ENCODE measurements around the gene METTL4. TPM values are rescaled to one million over a fixed set of nuclear protein-coding genes. Genes with fewer than 3 reads are reported as not detected.
A peak's percentile ranks its signal among the peaks of the same experiment; 100 is the strongest.

Gene METTL4
- total RNA-seq, 2 experiments from 2014 or later, result 22.1 to 23.7 TPM

DNA sequence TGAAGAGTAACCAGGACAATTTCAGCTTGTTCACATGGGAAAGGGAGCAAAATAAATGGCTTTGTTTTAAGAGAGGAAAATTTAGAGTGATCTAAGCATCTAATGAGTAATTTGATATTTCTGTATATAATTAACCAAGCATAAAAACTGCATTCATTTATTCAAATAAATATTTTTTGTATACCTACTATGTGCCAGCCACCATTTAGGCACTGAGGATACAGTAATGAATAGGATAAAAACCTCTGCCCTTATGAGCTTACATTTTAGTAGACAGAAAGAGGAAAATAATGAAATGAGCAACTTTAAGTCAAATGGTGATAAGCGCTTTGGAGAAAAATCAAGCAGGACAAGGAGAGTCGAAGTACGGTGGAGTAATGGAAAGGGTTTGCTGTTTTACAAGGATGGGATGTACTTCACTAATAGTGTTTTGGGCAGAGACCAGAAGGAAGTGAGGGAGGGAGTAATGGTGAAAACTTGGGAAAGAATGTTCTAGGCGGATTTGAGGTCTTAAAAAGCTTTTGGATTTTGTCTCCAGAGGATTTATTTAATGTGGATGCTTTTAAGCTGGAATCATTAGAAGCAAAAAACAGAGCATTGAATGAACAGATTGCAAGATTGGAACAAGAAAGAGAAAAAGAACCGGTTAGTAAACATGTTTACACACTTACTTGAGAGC is 17.5 kb upstream of the METTL4 start:
- Mint-ChIP-seq H3K4me1 (peaks cover 42% of the 10 kb centered on the region), H3K27ac (peak overlapping the region; percentile 71), H3K27me3 (no peaks in the 10 kb centered on the region), H3K4me3 (peak overlapping the region; percentile 5), H3K36me3 (ENCODE audit: low read depth) (peaks cover 75% of the 10 kb centered on the region), H3K9me3 (no peaks in the 10 kb centered on the region)
- no peak for DNase-seq
- ChIA-PET POLR2A (interaction anchor here (0.9 to 5.7 kb wide), 12 partner anchors 9 to 141 kb away, joined by 3 to 48 read pairs (median 5); partner anchors contain the start of genes METTL4, NDC80 and SMCHD1), CTCF (interaction anchor here (0.7 to 1.4 kb wide), 3 partner anchors 15 to 919 kb away, joined by 3 to 4 read pairs (median 3); no protein-coding TSS in a partner anchor)

DNA sequence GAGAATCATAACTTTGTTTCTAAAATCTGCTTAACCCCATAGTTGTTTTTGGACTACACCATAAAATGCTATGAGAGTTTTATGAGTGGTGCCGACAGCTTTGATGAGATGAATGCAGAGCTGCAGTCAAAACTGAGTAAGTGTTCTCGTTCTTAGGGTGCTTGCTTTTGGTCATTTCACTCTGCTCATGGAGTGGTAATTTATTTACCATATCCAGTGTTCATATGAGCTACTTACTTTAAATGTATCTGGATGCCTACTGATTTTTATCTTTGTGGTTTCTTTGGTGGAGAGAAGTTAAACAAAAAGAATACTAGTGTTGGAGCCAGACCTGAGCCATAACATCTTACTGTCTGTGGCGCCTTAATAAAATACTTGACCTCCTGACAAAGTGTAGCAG is 16.5 kb upstream of the METTL4 start:
- DNase-seq, result no peak
- peaks cover 43% of the 10 kb centered on the region for H3K4me1 Mint-ChIP-seq
- peaks cover 77% of the 10 kb centered on the region for H3K36me3 Mint-ChIP-seq (ENCODE audit: low read depth)
- no peaks in the 10 kb centered on the region for H3K9me3 Mint-ChIP-seq
- POLR2A ChIA-PET, result interaction anchor here (0.7 to 5.7 kb wide), 6 partner anchors 8 to 142 kb away, joined by 3 to 48 read pairs (median 20); partner anchors contain the start of genes METTL4, NDC80 and SMCHD1
- CTCF ChIA-PET, result interaction anchor here (1.5 kb wide), 1 partner anchor 106 kb away, joined by 4 read pairs; no protein-coding TSS in a partner anchor
- no peaks in the 10 kb centered on the region for H3K27me3 Mint-ChIP-seq
- peak overlapping the region; percentile 38 for H3K27ac Mint-ChIP-seq
- no peak overlapping the region for H3K4me3 Mint-ChIP-seq

DNA sequence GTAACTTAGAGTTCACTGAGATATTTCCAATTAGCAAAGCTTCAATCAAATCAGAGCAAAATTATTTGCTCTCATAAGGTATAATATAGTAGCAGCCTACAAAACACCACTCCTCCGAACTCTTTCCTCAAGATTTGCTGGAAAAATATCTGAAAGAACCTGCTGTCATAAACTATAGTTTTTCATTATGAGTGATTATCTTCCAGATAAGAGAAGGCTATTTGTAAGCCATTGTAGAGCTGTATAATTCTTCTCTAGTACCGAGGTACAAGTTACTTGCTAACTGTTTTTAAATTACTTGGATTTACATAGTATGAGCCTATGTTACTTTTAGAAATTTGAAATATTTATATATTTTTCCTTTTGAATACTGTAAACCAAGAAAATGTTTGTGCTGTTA is 2.1 kb upstream of the METTL4 start:
- ChIA-PET POLR2A (interaction anchor here (0.9 to 7.5 kb wide), 12 partner anchors 10 to 687 kb away, joined by 3 to 195 read pairs (median 5); partner anchors contain the start of gene SMCHD1), CTCF (interaction anchor here (0.8 to 1.2 kb wide), 2 partner anchors 15 to 67 kb away, joined by 3 to 4 read pairs; no protein-coding TSS in a partner anchor)
- Mint-ChIP-seq H3K4me3 (peak overlapping the region; percentile 95), H3K36me3 (ENCODE audit: low read depth) (peaks cover 71% of the 10 kb centered on the region), H3K4me1 (peaks cover 58% of the 10 kb centered on the region), H3K9me3 (no peaks in the 10 kb centered on the region), H3K27ac (peak overlapping the region; percentile 96), H3K27me3 (no peaks in the 10 kb centered on the region)
- DNase-seq, result no peak

DNA sequence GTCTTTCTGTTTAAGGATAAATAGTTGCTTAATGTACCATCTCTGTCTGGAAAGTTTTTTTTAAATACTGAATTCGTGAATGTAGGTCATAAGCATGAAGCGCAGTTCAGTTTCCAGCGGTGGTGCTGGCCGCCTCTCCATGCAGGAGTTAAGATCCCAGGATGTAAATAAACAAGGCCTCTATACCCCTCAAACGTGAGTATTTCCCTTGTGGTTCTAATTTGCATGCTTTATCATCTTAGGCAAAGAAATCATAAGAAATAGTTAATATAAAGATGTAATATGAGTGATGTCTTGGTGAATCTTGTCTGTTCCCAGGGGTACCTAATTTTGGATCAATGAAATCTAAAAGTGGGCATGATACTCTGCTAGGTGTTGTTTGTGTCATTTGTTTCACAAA is 1.6 kb upstream of the METTL4 start:
- peaks cover 56% of the 10 kb centered on the region for H3K4me1 Mint-ChIP-seq
- peak overlapping the region; percentile 95 for H3K4me3 Mint-ChIP-seq
- peaks cover 69% of the 10 kb centered on the region for H3K36me3 Mint-ChIP-seq (ENCODE audit: low read depth)
- CTCF ChIA-PET, result interaction anchor here (1.2 to 3.1 kb wide), 2 partner anchors 16 to 84 kb away, joined by 4 to 9 read pairs; no protein-coding TSS in a partner anchor
- POLR2A ChIA-PET, result interaction anchor here (0.9 to 7.5 kb wide), 11 partner anchors 11 to 688 kb away, joined by 3 to 195 read pairs (median 10); partner anchors contain the start of gene SMCHD1
- DNase-seq, result no peak
- H3K9me3 Mint-ChIP-seq, result no peaks in the 10 kb centered on the region
- H3K27me3 Mint-ChIP-seq, result no peaks in the 10 kb centered on the region
- peak overlapping the region; percentile 96 for H3K27ac Mint-ChIP-seq

DNA sequence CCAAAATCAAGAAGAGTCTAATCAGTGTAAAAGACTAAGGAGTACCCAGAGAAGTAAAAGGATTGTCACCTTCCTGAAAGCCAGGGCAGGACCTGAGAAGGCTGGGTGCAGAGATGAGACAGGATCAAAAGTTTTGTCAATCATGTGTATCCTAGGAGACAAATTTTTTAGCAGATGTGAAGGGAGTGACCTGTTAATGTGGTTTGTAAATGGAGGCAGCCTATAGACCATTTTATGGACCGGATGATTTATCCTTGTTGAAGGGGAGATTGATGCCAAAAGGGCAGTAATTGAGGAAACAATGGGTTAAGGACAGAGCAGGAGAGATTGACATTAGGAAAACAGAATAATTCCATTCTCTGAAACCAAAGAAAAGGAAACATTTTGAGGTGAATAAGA is 865 bp upstream of the METTL4 start:
- DNase-seq, result peak; percentile 22
- peaks cover 67% of the 10 kb centered on the region for H3K36me3 Mint-ChIP-seq (ENCODE audit: low read depth)
- H3K27me3 Mint-ChIP-seq, result no peaks in the 10 kb centered on the region
- H3K27ac Mint-ChIP-seq, result peak overlapping the region; percentile 96
- CTCF ChIA-PET, result interaction anchor here (0.9 to 3.1 kb wide), 3 partner anchors 55 to 85 kb away, joined by 3 to 9 read pairs (median 5); no protein-coding TSS in a partner anchor
- peaks cover 55% of the 10 kb centered on the region for H3K4me1 Mint-ChIP-seq
- peak overlapping the region; percentile 95 for H3K4me3 Mint-ChIP-seq
- POLR2A ChIA-PET, result interaction anchor here (0.6 to 7.5 kb wide), 24 partner anchors 8 to 1036 kb away, joined by 3 to 195 read pairs (median 4); partner anchors contain the start of genes MYL12A and SMCHD1
- no peaks in the 10 kb centered on the region for H3K9me3 Mint-ChIP-seq

DNA sequence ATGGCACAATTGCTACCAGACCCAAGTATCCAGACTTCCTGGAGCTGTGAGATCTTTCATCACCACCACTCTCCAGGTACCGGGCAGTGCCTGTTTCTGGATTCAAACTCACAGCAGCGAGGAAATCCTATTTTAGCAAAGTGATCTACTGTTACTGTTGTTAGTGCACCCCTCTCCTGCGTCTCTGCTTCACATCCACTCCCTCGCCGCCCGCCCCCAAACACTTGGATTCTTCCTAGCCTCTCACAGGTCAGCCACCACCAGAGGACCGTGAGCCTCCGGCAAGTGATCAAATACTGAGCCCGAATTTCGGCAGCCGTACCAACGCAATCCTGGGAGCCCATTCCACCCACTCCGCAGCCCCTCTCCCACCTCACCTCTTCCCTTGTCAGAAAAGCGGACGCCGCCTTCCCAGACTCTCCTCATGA is 519 bp downstream of the METTL4 start:
- H3K36me3 Mint-ChIP-seq (ENCODE audit: low read depth), result peaks cover 61% of the 10 kb centered on the region
- peak; percentile 67 for DNase-seq
- H3K4me3 Mint-ChIP-seq, result peak overlapping the region; percentile 95
- H3K9me3 Mint-ChIP-seq, result no peaks in the 10 kb centered on the region
- peak overlapping the region; percentile 96 for H3K27ac Mint-ChIP-seq
- ChIA-PET POLR2A (interaction anchor here (0.6 to 7.5 kb wide), 23 partner anchors 8 to 1038 kb away, joined by 3 to 195 read pairs (median 5); partner anchors contain the start of genes MYL12A and SMCHD1), CTCF (interaction anchor here (0.5 to 3.1 kb wide), 4 partner anchors 8 to 98 kb away, joined by 3 to 9 read pairs (median 3); no protein-coding TSS in a partner anchor)
- H3K27me3 Mint-ChIP-seq, result no peaks in the 10 kb centered on the region
- peaks cover 50% of the 10 kb centered on the region for H3K4me1 Mint-ChIP-seq

DNA sequence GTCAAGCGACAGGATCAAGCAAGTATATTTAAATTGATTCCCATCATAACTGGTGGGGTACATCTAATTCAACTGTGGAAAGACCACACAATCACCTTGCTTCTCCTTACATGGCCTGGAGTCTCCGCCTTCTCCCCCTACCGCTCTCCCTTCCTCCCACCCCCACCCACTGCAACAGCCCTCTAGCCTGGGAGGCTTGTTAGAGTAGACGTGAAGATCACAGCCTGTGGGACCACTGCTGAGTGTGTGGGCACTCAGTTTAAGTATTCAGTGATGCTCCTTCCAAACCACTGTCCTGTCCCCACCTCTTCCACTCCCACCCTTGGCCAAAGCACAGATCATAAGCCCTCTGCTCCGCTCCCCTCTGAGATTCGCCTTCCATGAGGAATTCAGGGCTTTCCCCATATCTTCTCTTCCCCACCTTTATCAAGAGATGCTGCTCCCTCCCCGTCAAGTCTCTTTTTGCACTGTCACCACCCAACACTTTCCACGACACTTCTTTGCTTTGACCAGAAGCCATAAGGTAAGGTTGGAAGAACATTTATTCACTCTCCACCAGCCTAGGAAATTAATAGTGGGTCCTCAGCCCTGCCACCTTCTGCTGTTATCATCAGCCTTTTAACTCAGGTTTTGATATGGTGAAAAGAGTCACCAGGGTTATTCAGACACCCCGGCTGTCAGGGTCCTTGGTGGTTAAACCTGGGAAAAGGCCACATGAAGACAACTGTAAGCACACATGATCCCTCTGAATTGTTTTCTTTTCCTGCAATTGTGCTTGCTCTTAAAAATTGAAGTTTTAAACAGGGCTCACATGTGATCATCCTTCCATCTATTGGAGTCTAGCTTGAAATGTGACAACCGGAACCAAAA is 1.7 kb downstream of the METTL4 start:
- Mint-ChIP-seq H3K9me3 (no peaks in the 10 kb centered on the region), H3K4me1 (peaks cover 46% of the 10 kb centered on the region), H3K4me3 (peak overlapping the region; percentile 95), H3K36me3 (ENCODE audit: low read depth) (peaks cover 61% of the 10 kb centered on the region), H3K27ac (peak overlapping the region; percentile 16), H3K27me3 (no peaks in the 10 kb centered on the region)
- no peak for DNase-seq
- CTCF ChIA-PET, result interaction anchor here (0.9 to 3.1 kb wide), 3 partner anchors 27 to 87 kb away, joined by 3 to 9 read pairs (median 3); no protein-coding TSS in a partner anchor
- POLR2A ChIA-PET, result interaction anchor here (0.6 to 7.5 kb wide), 6 partner anchors 10 to 1034 kb away, joined by 3 to 195 read pairs (median 6); partner anchors contain the start of gene SMCHD1

DNA sequence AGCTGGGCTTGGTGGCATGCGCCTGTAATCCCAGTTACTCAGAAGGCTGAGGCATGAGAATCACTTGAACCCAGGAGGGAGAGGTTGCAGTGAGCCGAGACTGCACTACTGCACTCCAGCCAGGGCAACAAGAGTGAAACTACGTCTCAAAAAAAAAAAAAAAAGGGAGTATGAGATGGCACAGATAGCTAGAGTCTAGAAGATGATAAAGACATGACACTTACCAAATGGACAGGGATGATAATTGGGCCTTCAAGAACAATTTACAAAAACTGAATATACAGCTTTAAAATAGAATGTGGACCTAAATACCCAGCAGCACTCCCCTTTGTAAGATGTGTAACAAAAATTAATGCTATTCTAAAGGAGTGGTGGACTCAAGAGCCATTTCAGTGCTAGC is 2.7 kb downstream of the METTL4 start:
- Mint-ChIP-seq H3K36me3 (ENCODE audit: low read depth) (peaks cover 60% of the 10 kb centered on the region), H3K27ac (no peak overlapping the region), H3K4me3 (no peak overlapping the region), H3K4me1 (peaks cover 40% of the 10 kb centered on the region), H3K27me3 (no peaks in the 10 kb centered on the region), H3K9me3 (no peaks in the 10 kb centered on the region)
- ChIA-PET POLR2A (no interaction called here), CTCF (interaction anchor here (0.7 to 0.9 kb wide), 2 partner anchors 26 to 1858 kb away, joined by 3 read pairs; no protein-coding TSS in a partner anchor)
- DNase-seq, result no peak

DNA sequence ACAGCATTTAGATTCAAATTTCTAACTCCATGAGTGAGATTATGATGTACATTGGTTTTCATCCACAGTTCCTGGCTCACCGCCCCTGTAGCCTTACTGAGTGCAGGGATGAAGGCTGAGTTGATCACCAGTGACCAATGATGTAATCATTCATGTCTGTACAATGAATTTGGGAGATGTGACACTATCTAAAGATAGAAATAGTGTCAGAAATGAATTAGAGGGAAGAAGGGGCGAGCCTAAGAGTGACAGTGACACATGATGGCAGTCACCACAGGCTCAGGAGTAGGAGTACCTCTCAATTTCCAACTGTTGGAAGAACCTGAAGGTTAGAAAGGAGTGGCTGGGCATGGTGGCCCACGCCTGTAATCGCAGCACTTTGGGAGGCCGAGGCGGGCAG is 3.2 kb downstream of the METTL4 start:
- no peaks in the 10 kb centered on the region for H3K27me3 Mint-ChIP-seq
- H3K4me1 Mint-ChIP-seq, result peaks cover 40% of the 10 kb centered on the region
- H3K27ac Mint-ChIP-seq, result no peak overlapping the region
- H3K4me3 Mint-ChIP-seq, result no peak overlapping the region
- POLR2A ChIA-PET, result no interaction called here
- no peaks in the 10 kb centered on the region for H3K9me3 Mint-ChIP-seq
- DNase-seq, result no peak
- CTCF ChIA-PET, result interaction anchor here (0.7 kb wide), 1 partner anchor 1857 kb away, joined by 3 read pairs; no protein-coding TSS in a partner anchor
- peaks cover 59% of the 10 kb centered on the region for H3K36me3 Mint-ChIP-seq (ENCODE audit: low read depth)

DNA sequence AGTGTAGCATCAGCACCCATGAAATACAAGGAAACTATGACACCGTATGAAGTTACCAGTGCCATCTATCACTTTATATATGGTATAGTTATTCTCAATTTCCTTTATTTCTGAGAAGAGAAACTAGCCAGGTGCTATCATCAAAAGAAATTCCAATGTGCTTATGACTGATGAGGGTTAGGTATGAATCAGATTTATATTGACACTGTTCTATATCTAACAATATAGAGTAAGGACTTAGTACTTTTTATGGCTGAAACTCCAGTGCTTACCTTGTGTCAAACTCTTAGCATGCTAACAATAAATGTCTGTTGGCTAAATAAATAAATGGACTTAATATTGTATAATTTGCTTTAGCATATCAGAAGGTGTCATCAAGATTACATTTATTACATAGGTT is 6.9 kb downstream of the METTL4 start:
- H3K4me3 Mint-ChIP-seq, result no peak overlapping the region
- ChIA-PET POLR2A (no interaction called here), CTCF (no interaction called here)
- peaks cover 46% of the 10 kb centered on the region for H3K36me3 Mint-ChIP-seq (ENCODE audit: low read depth)
- no peak overlapping the region for H3K27ac Mint-ChIP-seq
- H3K27me3 Mint-ChIP-seq, result no peaks in the 10 kb centered on the region
- no peaks in the 10 kb centered on the region for H3K9me3 Mint-ChIP-seq
- H3K4me1 Mint-ChIP-seq, result peaks cover 29% of the 10 kb centered on the region
- DNase-seq, result no peak

DNA sequence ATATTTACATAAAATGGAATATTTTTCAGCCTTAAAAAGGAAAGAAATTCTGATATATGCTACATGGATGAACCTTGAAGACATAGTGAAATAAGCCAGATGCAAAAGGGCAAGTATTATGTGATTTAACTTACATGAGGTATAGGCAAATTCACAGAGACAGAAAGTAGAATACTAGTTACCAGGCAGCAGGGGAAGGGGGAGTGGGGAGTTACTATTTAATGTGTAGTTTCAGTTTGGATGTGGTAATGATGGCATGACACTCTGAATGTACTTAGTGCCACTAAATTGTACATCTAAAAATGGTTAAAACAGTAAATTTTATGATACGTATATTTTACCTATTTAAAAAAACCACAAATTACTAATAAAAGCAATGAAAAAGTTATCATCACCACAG is 12.1 kb downstream of the METTL4 start:
- no peaks in the 10 kb centered on the region for H3K9me3 Mint-ChIP-seq

DNA sequence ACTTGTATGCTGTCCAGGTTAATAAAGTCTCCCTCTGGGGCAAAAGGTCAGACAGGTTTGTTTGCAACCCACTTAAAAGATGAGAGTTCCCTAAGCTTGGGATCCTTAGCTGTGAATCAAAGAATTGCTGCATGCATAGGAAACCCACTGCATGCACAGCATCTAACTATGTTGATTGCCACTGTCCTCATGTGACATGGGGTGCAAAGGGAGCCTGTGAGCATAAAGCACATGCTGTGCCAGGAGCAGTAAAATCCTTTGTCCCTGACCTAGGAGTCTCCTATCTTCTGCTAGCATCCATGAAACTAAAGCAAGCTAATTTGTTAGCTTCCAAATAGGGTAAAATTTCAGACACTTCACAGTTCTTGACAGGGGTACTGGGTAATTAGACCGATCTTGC is 13.8 kb downstream of the METTL4 start:
- ChIA-PET CTCF (no interaction called here), POLR2A (no interaction called here)
- Mint-ChIP-seq H3K4me3 (no peak overlapping the region), H3K9me3 (no peaks in the 10 kb centered on the region), H3K4me1 (peaks cover 1% of the 10 kb centered on the region), H3K27me3 (no peaks in the 10 kb centered on the region), H3K27ac (no peak overlapping the region), H3K36me3 (ENCODE audit: low read depth) (peaks cover 28% of the 10 kb centered on the region)
- no peak for DNase-seq

More for the DNA sequence above, 12.1 kb downstream of the METTL4 start:
- ChIA-PET CTCF (no interaction called here), POLR2A (no interaction called here)
- H3K27ac Mint-ChIP-seq, result no peak overlapping the region
- H3K4me3 Mint-ChIP-seq, result no peak overlapping the region
- H3K4me1 Mint-ChIP-seq, result peaks cover 1% of the 10 kb centered on the region
- peaks cover 27% of the 10 kb centered on the region for H3K36me3 Mint-ChIP-seq (ENCODE audit: low read depth)
- DNase-seq, result no peak
- H3K27me3 Mint-ChIP-seq, result no peaks in the 10 kb centered on the region

Measured in activated CD4-positive, alpha-beta memory T cell treated with anti-CD3 and anti-CD28 coated beads, Interleukin-2, amount 10 ng/mL, durations not matched to agents 7 days and 5 days (primary cell).